Activated CD4-positive, alpha-beta T cell treated with anti-CD3 and anti-CD28 coated beads for 4 hours (primary cell): ENCODE data around the gene DDAH1.

Experiments
- DNase-seq, 2 donors: peaks; one replicate each; pipeline ENCODE4 v3.0.0-alpha.2; 2020

DDAH1 gene

GRCh38 chr1:85437139-85437538 lies 27.8 kb downstream of the DDAH1 start:
- no peak for DNase-seq

- DNase-seq = no peak
Observed at GRCh38 chr1:85433096-85433495, 31.9 kb downstream of the DDAH1 start.

- DNase-seq = no peak
Observed at GRCh38 chr1:85428471-85429089, 36.4 kb downstream of the DDAH1 start.

- no peak for DNase-seq
Observed at GRCh38 chr1:85427849-85428248, 37.1 kb downstream of the DDAH1 start.

- DNase-seq = no peak
Observed at GRCh38 chr1:85427331-85427730, 37.6 kb downstream of the DDAH1 start.

- no peak for DNase-seq
Observed at GRCh38 chr1:85421179-85421578, 43.8 kb downstream of the DDAH1 start.

- no peak for DNase-seq
Observed at GRCh38 chr1:85420199-85420598, 44.8 kb downstream of the DDAH1 start.

GRCh38 chr1:85417876-85418275 lies 47.1 kb downstream of the DDAH1 start:
- DNase-seq = no peak

GRCh38 chr1:85417017-85417416 lies 47.9 kb downstream of the DDAH1 start:
- no peak for DNase-seq

GRCh38 chr1:85413169-85413568 lies 51.8 kb downstream of the DDAH1 start:
- DNase-seq = no peak

GRCh38 chr1:85411567-85412305 lies 53.2 kb downstream of the DDAH1 start:
- no peak for DNase-seq

GRCh38 chr1:85409516-85409915 lies 55.4 kb downstream of the DDAH1 start:
- DNase-seq = no peak

GRCh38 chr1:85407746-85408377 lies 57.1 kb downstream of the DDAH1 start:
- no peak for DNase-seq

GRCh38 chr1:85406887-85407533 lies 57.9 kb downstream of the DDAH1 start:
- DNase-seq = no peak

- no peak for DNase-seq
Observed at GRCh38 chr1:85406081-85406480, 58.9 kb downstream of the DDAH1 start.

GRCh38 chr1:85404408-85404807 lies 60.6 kb downstream of the DDAH1 start:
- no peak for DNase-seq

- no peak for DNase-seq
Observed at GRCh38 chr1:85398391-85399064, 66.4 kb downstream of the DDAH1 start.

GRCh38 chr1:85397490-85398032 lies 67.4 kb downstream of the DDAH1 start:
- no peak for DNase-seq

- DNase-seq = no peak
Observed at GRCh38 chr1:85396194-85396593, 68.8 kb downstream of the DDAH1 start.

GRCh38 chr1:85394130-85394529 lies 70.8 kb downstream of the DDAH1 start:
- DNase-seq = no peak

- DNase-seq = no peak
Observed at GRCh38 chr1:85393490-85393889, 71.5 kb downstream of the DDAH1 start.

- no peak for DNase-seq
Observed at GRCh38 chr1:85388416-85388815, 76.5 kb downstream of the DDAH1 start.

- no peak for DNase-seq
Observed at GRCh38 chr1:85387781-85388180, 77.2 kb downstream of the DDAH1 start.
